Stimulated activated effector memory CD8-positive, alpha-beta T cell treated with anti-CD3 and anti-CD28 coated beads, Interleukin-12 subunit alpha, Interleukin-12 subunit beta, amount 100 ng/mL, for 72 hours (primary cell): ENCODE measurements around the gene UQCC2.
A peak's percentile ranks its signal among the peaks of the same experiment; 100 is the strongest.

Source experiments
- ATAC-seq: fragments of 150-1000 bp; cut with Tn5 transposase; 2 replicates; pipeline ENCODE4 v1.10.0; 2021
- DNase-seq, 2 donors: peaks; one replicate each; pipeline ENCODE4 v3.0.0; 2021 to 2022; ENCODE audit warnings: low spot score in 2 of 2
- H3K27ac Mint-ChIP-seq: one replicate; pipeline ENCODE4 v1.8.0; 2022; ENCODE audit warnings: mild to moderate bottlenecking, mixed read lengths
- H3K36me3 Mint-ChIP-seq: one replicate; pipeline ENCODE4 v1.8.0; 2022; ENCODE audit warnings: mild to moderate bottlenecking, mixed read lengths
- H3K4me1 Mint-ChIP-seq: one replicate; pipeline ENCODE4 v1.8.0; 2022; ENCODE audit warnings: mixed read lengths
- H3K4me3 Mint-ChIP-seq: one replicate; pipeline ENCODE4 v1.8.0; 2022; ENCODE audit warnings: mild to moderate bottlenecking, mixed read lengths
- H3K9me3 Mint-ChIP-seq: one replicate; pipeline ENCODE4 v1.8.0; 2022; ENCODE audit warnings: mixed read lengths

The UQCC2 gene

DNA sequence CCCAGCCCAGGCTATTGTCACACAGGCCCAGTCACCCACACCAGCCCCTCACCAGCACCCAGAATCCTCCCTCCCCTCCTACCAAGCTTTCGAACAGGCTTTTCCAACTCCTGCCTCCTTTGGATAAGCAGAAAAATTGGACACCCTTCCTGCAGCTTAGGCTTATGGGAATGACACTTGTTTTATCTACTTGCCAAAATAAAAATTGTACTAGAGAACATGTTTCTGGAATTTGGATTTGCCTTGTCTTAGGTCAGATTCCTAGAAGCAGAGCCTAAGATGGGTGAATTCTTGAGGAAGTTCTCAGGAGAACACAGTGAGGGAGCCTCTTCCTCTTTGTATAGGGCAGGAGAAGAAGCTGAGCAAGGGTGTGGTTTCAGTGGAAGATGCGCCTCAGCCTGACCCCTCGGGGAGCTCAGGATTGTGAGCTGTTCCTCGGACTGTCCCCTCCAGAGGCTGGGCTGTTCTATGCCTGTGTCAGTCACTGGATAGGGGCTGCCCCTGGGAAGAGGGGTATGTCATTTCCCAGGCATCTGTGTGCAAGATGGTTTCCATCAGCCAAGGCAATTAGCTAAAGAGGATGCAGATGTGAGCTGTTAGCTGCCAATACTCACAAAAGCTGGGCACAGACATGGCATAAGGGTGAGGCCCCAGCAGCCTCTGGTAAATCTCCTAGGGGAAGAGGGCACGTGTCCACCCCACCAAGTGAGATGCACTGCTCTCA, 56.5 kb downstream of the UQCC2 start:
- Mint-ChIP-seq H3K4me3 (no peak overlapping the region), H3K9me3 (no peaks in the 10 kb centered on the region), H3K4me1 (peaks cover 17% of the 10 kb centered on the region), H3K36me3 (peaks cover 90% of the 10 kb centered on the region), H3K27ac (no peak overlapping the region)
- DNase-seq (no peak), ATAC-seq (no peak)

DNA sequence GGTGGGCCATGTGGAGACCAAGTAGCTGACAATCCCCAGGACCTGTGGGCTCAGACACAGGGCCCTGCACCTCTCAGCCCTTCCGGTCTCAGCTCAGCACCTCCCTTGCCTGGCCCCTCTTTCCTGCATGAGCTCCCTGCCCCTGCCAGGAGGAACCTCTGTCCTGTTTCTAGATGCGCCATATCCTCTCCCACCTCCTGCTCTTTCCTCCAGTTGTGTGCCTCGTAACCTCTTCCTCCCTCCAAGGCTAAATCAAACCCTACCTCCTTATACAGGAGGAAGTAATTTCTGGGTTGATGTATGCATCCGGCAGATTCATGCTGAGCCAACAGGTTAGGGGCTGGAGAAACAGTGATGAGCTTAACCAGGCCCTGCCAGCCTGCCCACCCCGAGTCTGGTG, 59.5 kb downstream of the UQCC2 start:
- Mint-ChIP-seq H3K27ac (peak overlapping the region; percentile 20), H3K4me1 (peaks cover 35% of the 10 kb centered on the region), H3K9me3 (no peaks in the 10 kb centered on the region), H3K36me3 (peaks cover 92% of the 10 kb centered on the region), H3K4me3 (no peak overlapping the region)
- no peak for DNase-seq
- no peak for ATAC-seq

DNA sequence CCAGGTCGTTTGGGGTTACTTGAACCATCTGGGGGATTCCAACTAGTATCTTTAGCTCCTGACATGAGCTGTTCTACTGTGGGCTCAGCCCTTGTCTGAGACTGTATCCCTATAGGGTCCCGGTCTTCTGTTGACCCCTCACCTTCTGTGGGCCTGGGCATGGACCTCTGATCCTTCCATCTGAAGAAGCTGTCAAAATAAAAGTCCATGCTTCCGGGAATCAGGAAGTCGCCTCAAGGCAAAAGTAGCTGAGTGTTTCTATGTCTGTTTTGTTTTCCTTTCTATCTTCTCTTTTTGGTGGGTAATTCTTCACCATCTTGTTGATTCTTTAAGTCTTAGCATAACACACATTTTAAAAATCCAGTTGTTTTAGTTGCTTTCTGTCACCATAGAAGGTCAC, 60.1 kb downstream of the UQCC2 start:
- Mint-ChIP-seq H3K4me3 (no peak overlapping the region), H3K9me3 (no peaks in the 10 kb centered on the region), H3K27ac (no peak overlapping the region), H3K4me1 (peaks cover 37% of the 10 kb centered on the region), H3K36me3 (peaks cover 93% of the 10 kb centered on the region)
- DNase-seq, result no peak
- ATAC-seq, result no peak
